ENCODE data around the gene SLC10A6. TPM values are rescaled to one million over a fixed set of nuclear protein-coding genes. Genes with fewer than 3 reads are reported as not detected.

The SLC10A6 gene
- total and polyA plus RNA-seq, 2 donors (not counting 3 experiments of a cell fraction or from before 2014, with no cell fraction given), result 0.04 TPM; not detected in 1

- Histone ChIP-seq H2AFZ (ENCODE audit: low read depth, low read length) (no peak overlapping the region), H3K9me3 (replicated peaks; ENCODE audit: control insufficient read depth, insufficient read depth, low read length) (no peaks in the 10 kb centered on the region), H3K9me1 (replicated peaks; ENCODE audit: control insufficient read depth, extremely low read depth, insufficient read depth, low read length) (no peaks in the 10 kb centered on the region), H4K20me1 (replicated peaks; ENCODE audit: control insufficient read depth, extremely low read depth, insufficient read depth, low read length) (no peaks in the 10 kb centered on the region), H3K27ac (ENCODE audit: insufficient read depth, low read depth, low read length) (no peak overlapping the region), H3K79me2 (ENCODE audit: control insufficient read depth, insufficient read depth, low read length) (no peaks in the 10 kb centered on the region), H3K36me3 (ENCODE audit: control insufficient read depth in 2 of 2, extremely low read depth in 1 of 2, insufficient read depth in 2 of 2, low read length in 2 of 2) (no peaks in the 10 kb centered on the region), H3K9ac (replicated peaks; ENCODE audit: extremely low read depth, insufficient read depth, low read length) (no peak overlapping the region), H3K27me3 (ENCODE audit: control insufficient read depth in 2 of 2, insufficient read depth in 2 of 2, low read length in 2 of 2) (no peaks in the 10 kb centered on the region), H3K4me2 (ENCODE audit: insufficient read depth, low read length) (no peak overlapping the region), H3K4me3 (replicated peaks in 1 of 3; ENCODE audit: insufficient read depth in 1 of 3, low read depth in 1 of 3, low read length in 3 of 3) (no peak overlapping the region), H3K4me1 (ENCODE audit: control insufficient read depth, extremely low read depth, insufficient read depth, low read length) (no peaks in the 10 kb centered on the region)
- ChIA-PET CTCF (no interaction called here), POLR2A (no interaction called here)
- FAIRE-seq (no peak), DNase-seq (ENCODE audit: low read depth, low spot score) (no peak)
- dilution Hi-C loops (cut with MboI; ENCODE audit: extremely low pct_ligation_motif_present, low sequenced_read_pairs), result no loop called here
- no peak for TF ChIP-seq CTCF (IDR thresholded peaks at IDR 0.05; ENCODE audit: extremely low read depth in 1 of 2, insufficient read depth in 1 of 2, low read depth in 1 of 2, low read length in 2 of 2)
- TF ChIP-seq EZH2 (IDR thresholded peaks at IDR 0.05; ENCODE audit: borderline replicate concordance, low read depth, low read length, severe bottlenecking), result no peak
- no peak for TF ChIP-seq POLR2A (IDR thresholded peaks at IDR 0.05; ENCODE audit: low read depth, low read length)
- no peak for TF ChIP-seq JUN (IDR thresholded peaks at IDR 0.05; ENCODE audit: borderline replicate concordance, insufficient read depth, insufficient read length, low read depth)
- TF ChIP-seq POLR2AphosphoS5 (IDR thresholded peaks at IDR 0.05; ENCODE audit: insufficient read depth, low read depth, low read length), result no peak
- no peak for TF ChIP-seq GATA2 (IDR thresholded peaks at IDR 0.05; ENCODE audit: insufficient read depth, insufficient read length, low read depth, low read length)
- TF ChIP-seq MYC (IDR thresholded peaks at IDR 0.05; ENCODE audit: low read depth, low read length), result no peak
- no peak for TF ChIP-seq FOS (IDR thresholded peaks at IDR 0.05; ENCODE audit: borderline replicate concordance, insufficient read depth, low read length)
- TF ChIP-seq, protein P1, sequence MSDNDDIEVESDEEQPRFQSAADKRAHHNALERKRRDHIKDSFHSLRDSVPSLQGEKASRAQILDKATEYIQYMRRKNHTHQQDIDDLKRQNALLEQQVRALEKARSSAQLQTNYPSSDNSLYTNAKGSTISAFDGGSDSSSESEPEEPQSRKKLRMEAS (IDR thresholded peaks at IDR 0.05; ENCODE audit: insufficient read depth, insufficient read length), result no peak
- intact Hi-C loops (cut with micrococcal nuclease), result no loop called here
- no TSS peak for BruUV-seq (replicated peaks)
Observed at GRCh38 chr4:86825511-86825910, 23.7 kb downstream of the SLC10A6 start.

All from endothelial cell of umbilical vein (primary cell).